ENCODE data around the gene TRPM8. TPM values are rescaled to one million over a fixed set of nuclear protein-coding genes. Genes with fewer than 3 reads are reported as not detected.

The TRPM8 gene
- total RNA-seq, 1 experiment from 2014 or later, result 3.9 TPM

DNA sequence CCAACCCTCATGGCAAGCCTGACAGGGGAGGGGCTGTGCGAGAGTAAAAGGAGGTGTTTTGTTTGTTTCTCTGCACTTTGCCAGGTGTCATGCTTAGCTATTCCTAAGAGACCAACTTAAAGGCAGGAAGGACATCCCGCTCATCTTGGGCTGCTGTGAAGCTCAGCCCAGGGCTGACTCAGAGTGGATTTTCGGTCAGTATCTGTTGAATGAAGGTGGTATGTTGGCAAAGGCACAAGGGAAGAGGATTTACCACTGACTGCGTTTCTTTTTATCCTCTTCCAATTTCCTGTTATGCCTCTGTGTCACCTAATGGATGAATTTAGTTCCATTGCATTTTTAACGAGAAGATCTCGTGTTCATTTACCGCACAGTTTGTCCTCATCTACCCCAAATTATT, 18.9 kb downstream of the TRPM8 start:
- ChIA-PET POLR2A (no interaction called here), CTCF (no interaction called here)
- intact Hi-C loops (cut with micrococcal nuclease; ENCODE audit: unreplicated experiment) (no loop called here), in situ Hi-C loops (cut with HindIII; ENCODE audit: low pct_unique_long_range_greater_than_20kb, low sequenced_read_pairs) (no loop called here)
- Histone ChIP-seq H3K4me3 (ENCODE audit: low read depth in 2 of 2, low read length in 2 of 2) (no peak overlapping the region), H3K9me3 (ENCODE audit: control insufficient read depth, insufficient read depth, low read depth, low read length) (no peaks in the 10 kb centered on the region), H3K36me3 (ENCODE audit: control insufficient read depth, insufficient read depth, low read length) (no peaks in the 10 kb centered on the region), H3K27me3 (ENCODE audit: control insufficient read depth, insufficient read depth, low read length) (no peaks in the 10 kb centered on the region), H3K27ac (ENCODE audit: low read length) (peak overlapping the region; percentile 48; the same call in 1 of the 2 replicates), H3K4me1 (ENCODE audit: control insufficient read depth, insufficient read depth, low read length) (peaks cover 4% of the 10 kb centered on the region; the same call in 1 of the 2 replicates)
- ATAC-seq (no peak), DNase-seq (ENCODE audit: low read depth, low spot score) (no peak)
- TF ChIP-seq, protein P1, sequence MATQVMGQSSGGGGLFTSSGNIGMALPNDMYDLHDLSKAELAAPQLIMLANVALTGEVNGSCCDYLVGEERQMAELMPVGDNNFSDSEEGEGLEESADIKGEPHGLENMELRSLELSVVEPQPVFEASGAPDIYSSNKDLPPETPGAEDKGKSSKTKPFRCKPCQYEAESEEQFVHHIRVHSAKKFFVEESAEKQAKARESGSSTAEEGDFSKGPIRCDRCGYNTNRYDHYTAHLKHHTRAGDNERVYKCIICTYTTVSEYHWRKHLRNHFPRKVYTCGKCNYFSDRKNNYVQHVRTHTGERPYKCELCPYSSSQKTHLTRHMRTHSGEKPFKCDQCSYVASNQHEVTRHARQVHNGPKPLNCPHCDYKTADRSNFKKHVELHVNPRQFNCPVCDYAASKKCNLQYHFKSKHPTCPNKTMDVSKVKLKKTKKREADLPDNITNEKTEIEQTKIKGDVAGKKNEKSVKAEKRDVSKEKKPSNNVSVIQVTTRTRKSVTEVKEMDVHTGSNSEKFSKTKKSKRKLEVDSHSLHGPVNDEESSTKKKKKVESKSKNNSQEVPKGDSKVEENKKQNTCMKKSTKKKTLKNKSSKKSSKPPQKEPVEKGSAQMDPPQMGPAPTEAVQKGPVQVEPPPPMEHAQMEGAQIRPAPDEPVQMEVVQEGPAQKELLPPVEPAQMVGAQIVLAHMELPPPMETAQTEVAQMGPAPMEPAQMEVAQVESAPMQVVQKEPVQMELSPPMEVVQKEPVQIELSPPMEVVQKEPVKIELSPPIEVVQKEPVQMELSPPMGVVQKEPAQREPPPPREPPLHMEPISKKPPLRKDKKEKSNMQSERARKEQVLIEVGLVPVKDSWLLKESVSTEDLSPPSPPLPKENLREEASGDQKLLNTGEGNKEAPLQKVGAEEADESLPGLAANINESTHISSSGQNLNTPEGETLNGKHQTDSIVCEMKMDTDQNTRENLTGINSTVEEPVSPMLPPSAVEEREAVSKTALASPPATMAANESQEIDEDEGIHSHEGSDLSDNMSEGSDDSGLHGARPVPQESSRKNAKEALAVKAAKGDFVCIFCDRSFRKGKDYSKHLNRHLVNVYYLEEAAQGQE (IDR thresholded peaks at IDR 0.05; ENCODE audit: insufficient read depth in 1 of 2, low read depth in 2 of 2, low read length in 1 of 2), result no peak
- TF ChIP-seq TCF7L2 (IDR thresholded peaks at IDR 0.05; ENCODE audit: low read depth, low read length) (no peak), SIN3A (IDR thresholded peaks at IDR 0.05; ENCODE audit: borderline replicate concordance, insufficient read depth, low read depth, low read length) (no peak), POLR2AphosphoS5 (IDR thresholded peaks at IDR 0.05; ENCODE audit: low read depth, low read length) (no peak)
- TF ChIP-seq, protein P2, sequence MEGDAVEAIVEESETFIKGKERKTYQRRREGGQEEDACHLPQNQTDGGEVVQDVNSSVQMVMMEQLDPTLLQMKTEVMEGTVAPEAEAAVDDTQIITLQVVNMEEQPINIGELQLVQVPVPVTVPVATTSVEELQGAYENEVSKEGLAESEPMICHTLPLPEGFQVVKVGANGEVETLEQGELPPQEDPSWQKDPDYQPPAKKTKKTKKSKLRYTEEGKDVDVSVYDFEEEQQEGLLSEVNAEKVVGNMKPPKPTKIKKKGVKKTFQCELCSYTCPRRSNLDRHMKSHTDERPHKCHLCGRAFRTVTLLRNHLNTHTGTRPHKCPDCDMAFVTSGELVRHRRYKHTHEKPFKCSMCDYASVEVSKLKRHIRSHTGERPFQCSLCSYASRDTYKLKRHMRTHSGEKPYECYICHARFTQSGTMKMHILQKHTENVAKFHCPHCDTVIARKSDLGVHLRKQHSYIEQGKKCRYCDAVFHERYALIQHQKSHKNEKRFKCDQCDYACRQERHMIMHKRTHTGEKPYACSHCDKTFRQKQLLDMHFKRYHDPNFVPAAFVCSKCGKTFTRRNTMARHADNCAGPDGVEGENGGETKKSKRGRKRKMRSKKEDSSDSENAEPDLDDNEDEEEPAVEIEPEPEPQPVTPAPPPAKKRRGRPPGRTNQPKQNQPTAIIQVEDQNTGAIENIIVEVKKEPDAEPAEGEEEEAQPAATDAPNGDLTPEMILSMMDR (IDR thresholded peaks at IDR 0.05), result no peak
- BruUV-seq (replicated peaks), result no TSS peak

DNA sequence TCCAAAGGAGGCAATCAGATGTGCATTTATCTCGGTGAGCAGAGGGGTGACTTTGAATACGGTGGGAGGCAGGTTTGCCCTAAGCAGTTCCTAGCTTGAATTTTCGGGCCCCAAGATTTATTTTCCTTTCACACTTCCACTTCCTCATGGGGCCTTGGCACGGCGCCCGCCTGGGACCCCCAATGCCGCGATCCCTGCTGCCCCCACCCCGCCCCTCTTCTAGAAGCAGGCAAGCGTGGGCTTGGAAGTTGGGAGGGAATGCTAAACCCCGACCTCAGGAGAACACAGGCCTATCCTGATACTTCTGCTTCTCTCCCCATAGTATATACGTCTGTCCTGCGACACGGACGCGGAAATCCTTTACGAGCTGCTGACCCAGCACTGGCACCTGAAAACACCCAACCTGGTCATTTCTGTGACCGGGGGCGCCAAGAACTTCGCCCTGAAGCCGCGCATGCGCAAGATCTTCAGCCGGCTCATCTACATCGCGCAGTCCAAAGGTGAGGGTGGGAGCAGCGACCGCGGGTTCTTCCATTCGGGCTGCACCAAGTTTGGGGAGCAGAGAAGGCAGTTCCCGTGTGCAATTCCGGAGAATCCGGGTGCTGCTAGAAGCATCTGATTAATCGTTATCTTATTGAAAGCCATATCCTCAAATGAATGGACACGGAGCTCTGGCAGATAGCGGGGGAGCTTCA, 21.6 kb downstream of the TRPM8 start:
- in situ Hi-C loops (cut with HindIII; ENCODE audit: low pct_unique_long_range_greater_than_20kb, low sequenced_read_pairs) (no loop called here), intact Hi-C loops (cut with micrococcal nuclease; ENCODE audit: unreplicated experiment) (no loop called here)
- no peaks in the 10 kb centered on the region for H3K9me3 ChIP-seq (ENCODE audit: control insufficient read depth, insufficient read depth, low read depth, low read length)
- no TSS peak for BruUV-seq (replicated peaks)
- CTCF ChIA-PET, result no interaction called here
- H3K36me3 ChIP-seq (ENCODE audit: control insufficient read depth, insufficient read depth, low read length), result no peaks in the 10 kb centered on the region
- no peak for TF ChIP-seq SIN3A (IDR thresholded peaks at IDR 0.05; ENCODE audit: borderline replicate concordance, insufficient read depth, low read depth, low read length)
- TF ChIP-seq TCF7L2 (IDR thresholded peaks at IDR 0.05; ENCODE audit: low read depth, low read length), result no peak
- TF ChIP-seq, protein P2 (IDR thresholded peaks at IDR 0.05), result no peak
- no peak for TF ChIP-seq POLR2AphosphoS5 (IDR thresholded peaks at IDR 0.05; ENCODE audit: low read depth, low read length)
- TF ChIP-seq, protein P1 (IDR thresholded peaks at IDR 0.05; ENCODE audit: insufficient read depth in 1 of 2, low read depth in 2 of 2, low read length in 1 of 2), result no peak
- DNase-seq (ENCODE audit: low read depth, low spot score) (no peak), ATAC-seq (peak; percentile 69)
- peak overlapping the region; percentile 45; the same call in 1 of the 2 replicates for H3K27ac ChIP-seq (ENCODE audit: low read length)
- H3K27me3 ChIP-seq (ENCODE audit: control insufficient read depth, insufficient read depth, low read length), result no peaks in the 10 kb centered on the region
- POLR2A ChIA-PET, result no interaction called here
- peaks cover 4% of the 10 kb centered on the region; the same call in 1 of the 2 replicates for H3K4me1 ChIP-seq (ENCODE audit: control insufficient read depth, insufficient read depth, low read length)
- H3K4me3 ChIP-seq (ENCODE audit: low read depth in 2 of 2, low read length in 2 of 2), result peak overlapping the region; percentile 36 to 53

Data from Panc1 (cell line).